Smooth muscle cell (in vitro differentiated cells): ENCODE measurements around the gene MMADHC. TPM values are rescaled to one million over a fixed set of nuclear protein-coding genes. Genes with fewer than 3 reads are reported as not detected.

Experiments used
- DNase-seq: peaks from one replicate; lab custom pipeline; 2025; ENCODE audit not compliant: unreplicated experiment; lab: John Stamatoyannopoulos, UW
- H2AFZ ChIP-seq: fragments of 200-600 bp; sonication (generic); 2 replicates; pipeline ENCODE4 v1.6.0; 2016; ENCODE audit warnings: antibody characterized with exemption, low read depth, mild to moderate bottlenecking
- H3F3A ChIP-seq: fragments of 200-600 bp; sonication (generic); 2 replicates; pipeline ENCODE4 v1.6.0; 2017; ENCODE audit warnings: antibody characterized with exemption, low read depth
- H3K27ac ChIP-seq: fragments of 200-600 bp; sonication (generic); 2 replicates; pipeline ENCODE4 v1.5.1; 2016; ENCODE audit warnings: low read depth, mild to moderate bottlenecking
- H3K27me3 ChIP-seq: fragments of 200-600 bp; sonication (generic); 2 replicates; pipeline ENCODE4 v1.6.1; 2016; ENCODE audit warnings: low read depth, mild to moderate bottlenecking
- H3K36me3 ChIP-seq: fragments of 200-600 bp; sonication (generic); 2 replicates; pipeline ENCODE4 v1.5.1; 2016; ENCODE audit warnings: low read depth
- H3K4me1 ChIP-seq: fragments of 200-600 bp; sonication (generic); 2 replicates; pipeline ENCODE4 v1.5.1; 2016; ENCODE audit warnings: low read depth
- H3K4me2 ChIP-seq: fragments of 200-600 bp; sonication (generic); 2 replicates; pipeline ENCODE4 v1.6.0; 2016; ENCODE audit warnings: mild to moderate bottlenecking
- H3K4me3 ChIP-seq: fragments of 200-600 bp; sonication (generic); 2 replicates; pipeline ENCODE4 v1.5.1; 2016; ENCODE audit warnings: mild to moderate bottlenecking
- H3K79me2 ChIP-seq: fragments of 200-600 bp; sonication (generic); 2 replicates; pipeline ENCODE4 v1.6.0; 2016; ENCODE audit warnings: low read depth, mild to moderate bottlenecking
- H3K9ac ChIP-seq: fragments of 200-600 bp; sonication (generic); 2 replicates; pipeline ENCODE4 v1.6.0; 2016; ENCODE audit warnings: low read depth
- H3K9me3 ChIP-seq: fragments of 200-600 bp; sonication (generic); replicated peaks from 2 replicates; pipeline ENCODE4 v1.5.1; 2016; ENCODE audit warnings: low read depth
- H4K20me1 ChIP-seq: fragments of 200-600 bp; sonication (generic); 2 replicates; pipeline ENCODE4 v1.6.0; 2016; ENCODE audit warnings: low read depth
- CTCF ChIP-seq: fragments of 200-600 bp; sonication (generic); IDR thresholded peaks from 2 replicates; pipeline ENCODE4 v1.5.1; 2017; ENCODE audit warnings: borderline replicate concordance, mild to moderate bottlenecking, antibody characterized with exemption; ENCODE audit not compliant: insufficient read depth, poor library complexity, severe bottlenecking
- WGBS: methylation state at CpG from one replicate; pipeline ENCODE4 v1.1.7; 2016; ENCODE audit warnings: low lambda C conversion rate; 5-methylcytosine and 5-hydroxymethylcytosine counted together
- polyA plus RNA-seq: library from polyadenylated mRNA; unstranded; fragments of >200 nt; fragmentation: Nextera tagmentation; extraction: Ambion mirVana; gene quantifications from 2 replicates; pipeline ENCODE4 v1.2.1, GENCODE V29; 2016
- total RNA-seq: library from RNA; depleted of rRNA; stranded (reverse); fragments of >200 nt; gene quantifications from 2 replicates; pipeline ENCODE4 v1.2.3, GENCODE V29; 2014

Gene MMADHC
- total and polyA plus RNA-seq, 2 experiments from 2014 or later, result 141 to 188 TPM

- no peak for TF ChIP-seq CTCF
- Histone ChIP-seq H3K9me3 (no peaks in the 10 kb centered on the region), H3K27ac (no peak overlapping the region), H2AFZ (no peak overlapping the region), H3K4me2 (no peak overlapping the region), H3K4me1 (no peaks in the 10 kb centered on the region), H3K4me3 (no peak overlapping the region), H3K27me3 (no peaks in the 10 kb centered on the region), H3F3A (no peaks in the 10 kb centered on the region), H4K20me1 (no peaks in the 10 kb centered on the region), H3K79me2 (no peaks in the 10 kb centered on the region), H3K36me3 (no peaks in the 10 kb centered on the region), H3K9ac (no peak overlapping the region)
- 95% methylated on average over 5 of the region's 5 CpGs for WGBS
- DNase-seq, result no peak
Measured at GRCh38 chr2:149559341-149560068, 28.1 kb downstream of the MMADHC start.

- 93% methylated on average over 1 of the region's 1 CpG for WGBS
- no peak for DNase-seq
- no peak overlapping the region for H3K4me2 ChIP-seq
- H3K9ac ChIP-seq, result no peak overlapping the region
- H3K4me3 ChIP-seq, result no peak overlapping the region
- no peak overlapping the region for H3K27ac ChIP-seq
- TF ChIP-seq CTCF, result no peak
- H2AFZ ChIP-seq, result no peak overlapping the region
- no peaks in the 10 kb centered on the region for H4K20me1 ChIP-seq
- H3K27me3 ChIP-seq, result no peaks in the 10 kb centered on the region
- H3K9me3 ChIP-seq, result no peaks in the 10 kb centered on the region
- no peaks in the 10 kb centered on the region for H3K4me1 ChIP-seq
- H3F3A ChIP-seq, result no peaks in the 10 kb centered on the region
- H3K79me2 ChIP-seq, result no peaks in the 10 kb centered on the region
- H3K36me3 ChIP-seq, result no peaks in the 10 kb centered on the region
Measured at GRCh38 chr2:149556452-149556851, 31.1 kb downstream of the MMADHC start.

GRCh38 chr2:149552830-149553229 is 34.7 kb downstream of the MMADHC start:
- Histone ChIP-seq H3K4me2 (no peak overlapping the region), H3K79me2 (no peaks in the 10 kb centered on the region), H3K27ac (no peak overlapping the region), H4K20me1 (no peaks in the 10 kb centered on the region), H3K9ac (no peak overlapping the region), H3F3A (no peaks in the 10 kb centered on the region), H2AFZ (no peak overlapping the region), H3K27me3 (no peaks in the 10 kb centered on the region), H3K4me1 (no peaks in the 10 kb centered on the region), H3K36me3 (no peaks in the 10 kb centered on the region), H3K9me3 (no peaks in the 10 kb centered on the region), H3K4me3 (no peak overlapping the region)
- DNase-seq, result no peak
- no peak for TF ChIP-seq CTCF
- WGBS, result 95% methylated on average over 2 of the region's 2 CpGs

GRCh38 chr2:149552226-149552625 is 35.3 kb downstream of the MMADHC start:
- H3K4me1 ChIP-seq, result no peaks in the 10 kb centered on the region
- H2AFZ ChIP-seq, result no peak overlapping the region
- no peak overlapping the region for H3K4me3 ChIP-seq
- H3K79me2 ChIP-seq, result no peaks in the 10 kb centered on the region
- H3K36me3 ChIP-seq, result no peaks in the 10 kb centered on the region
- H3K9me3 ChIP-seq, result no peaks in the 10 kb centered on the region
- no peaks in the 10 kb centered on the region for H3F3A ChIP-seq
- 97% methylated on average over 4 of the region's 4 CpGs for WGBS
- DNase-seq, result no peak
- H3K9ac ChIP-seq, result no peak overlapping the region
- H4K20me1 ChIP-seq, result no peaks in the 10 kb centered on the region
- H3K27me3 ChIP-seq, result no peaks in the 10 kb centered on the region
- H3K27ac ChIP-seq, result no peak overlapping the region
- TF ChIP-seq CTCF, result no peak
- no peak overlapping the region for H3K4me2 ChIP-seq
